ENCODE measurements around the gene PEX12. TPM values are rescaled to one million over a fixed set of nuclear protein-coding genes. Genes with fewer than 3 reads are reported as not detected.

PEX12 gene
- total and polyA plus RNA-seq, 9 of the 15 experiments (the other 6 are each of a cell fraction or from before 2014, with no cell fraction given), result 4.0 to 12.4 (median 6.4) TPM

DNA sequence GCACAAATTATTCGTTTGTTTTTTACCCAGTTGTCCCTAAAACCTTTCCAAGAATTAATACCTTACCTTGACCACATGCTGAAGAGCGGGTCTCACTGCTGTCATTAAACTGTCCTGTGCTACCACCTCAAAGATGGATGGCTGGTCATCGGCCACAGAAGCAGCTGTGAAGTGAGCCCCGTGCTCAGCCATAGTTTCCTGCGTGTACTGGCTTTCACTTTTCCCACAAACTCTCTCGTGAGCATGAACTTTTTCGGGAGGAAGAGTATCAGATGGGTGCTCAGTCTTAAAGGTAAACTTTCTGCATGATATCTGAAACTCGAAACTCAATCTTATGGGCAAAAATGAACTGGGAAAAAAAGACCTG is 558 bp downstream of the PEX12 start (continued):
- TF ChIP-seq, protein P1, sequence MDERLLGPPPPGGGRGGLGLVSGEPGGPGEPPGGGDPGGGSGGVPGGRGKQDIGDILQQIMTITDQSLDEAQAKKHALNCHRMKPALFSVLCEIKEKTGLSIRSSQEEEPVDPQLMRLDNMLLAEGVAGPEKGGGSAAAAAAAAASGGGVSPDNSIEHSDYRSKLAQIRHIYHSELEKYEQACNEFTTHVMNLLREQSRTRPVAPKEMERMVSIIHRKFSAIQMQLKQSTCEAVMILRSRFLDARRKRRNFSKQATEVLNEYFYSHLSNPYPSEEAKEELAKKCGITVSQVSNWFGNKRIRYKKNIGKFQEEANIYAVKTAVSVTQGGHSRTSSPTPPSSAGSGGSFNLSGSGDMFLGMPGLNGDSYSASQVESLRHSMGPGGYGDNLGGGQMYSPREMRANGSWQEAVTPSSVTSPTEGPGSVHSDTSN (CRISPR knock-in tag; IDR thresholded peaks at IDR 0.05; ENCODE audit: low read depth), result no peak
- TF ChIP-seq, protein P1 (tag; conservative IDR thresholded peaks at IDR 0.05; ENCODE audit: low read depth), result peak; percentile 50
- TF ChIP-seq POLR2AphosphoS2 (IDR thresholded peaks at IDR 0.05; ENCODE audit: low read length), result 0 out of 2 replicates have a peak, but pooled peaks have one; percentile 30
- TF ChIP-seq MYC (IDR thresholded peaks at IDR 0.05; ENCODE audit: low read depth, low read length), result no peak
- no peak for TF ChIP-seq MYC (CRISPR knock-in tag; IDR thresholded peaks at IDR 0.05; ENCODE audit: borderline replicate concordance, low read depth)
- no peak for TF ChIP-seq SRSF3 (IDR thresholded peaks at IDR 0.05; ENCODE audit: insufficient read depth, low read length)
- 0 out of 2 replicates have a peak, but pooled peaks have one; percentile 6 for TF ChIP-seq RAD51 (IDR thresholded peaks at IDR 0.05; ENCODE audit: borderline replicate concordance, low read depth)
- no peak for TF ChIP-seq ZNF174 (CRISPR knock-in tag; IDR thresholded peaks at IDR 0.05)
- TF ChIP-seq MEIS2 (IDR thresholded peaks at IDR 0.05; ENCODE audit: partially characterized antibody), result peak; percentile 76
- TF ChIP-seq, protein P2, sequence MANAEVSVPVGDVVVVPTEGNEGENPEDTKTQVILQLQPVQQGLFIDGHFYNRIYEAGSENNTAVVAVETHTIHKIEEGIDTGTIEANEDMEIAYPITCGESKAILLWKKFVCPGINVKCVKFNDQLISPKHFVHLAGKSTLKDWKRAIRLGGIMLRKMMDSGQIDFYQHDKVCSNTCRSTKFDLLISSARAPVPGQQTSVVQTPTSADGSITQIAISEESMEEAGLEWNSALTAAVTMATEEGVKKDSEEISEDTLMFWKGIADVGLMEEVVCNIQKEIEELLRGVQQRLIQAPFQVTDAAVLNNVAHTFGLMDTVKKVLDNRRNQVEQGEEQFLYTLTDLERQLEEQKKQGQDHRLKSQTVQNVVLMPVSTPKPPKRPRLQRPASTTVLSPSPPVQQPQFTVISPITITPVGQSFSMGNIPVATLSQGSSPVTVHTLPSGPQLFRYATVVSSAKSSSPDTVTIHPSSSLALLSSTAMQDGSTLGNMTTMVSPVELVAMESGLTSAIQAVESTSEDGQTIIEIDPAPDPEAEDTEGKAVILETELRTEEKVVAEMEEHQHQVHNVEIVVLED (CRISPR knock-in tag; IDR thresholded peaks at IDR 0.05), result no peak
- no peak for TF ChIP-seq TRIM28 (IDR thresholded peaks at IDR 0.05)
- TF ChIP-seq ETV6 (IDR thresholded peaks at IDR 0.05; ENCODE audit: borderline replicate concordance in 1 of 2, low read depth in 2 of 2, low read length in 1 of 2), result no peak
- no peak for TF ChIP-seq ETV6 (CRISPR knock-in tag; IDR thresholded peaks at IDR 0.05; ENCODE audit: borderline replicate concordance)
- TF ChIP-seq BCOR (IDR thresholded peaks at IDR 0.05), result no peak
- no peak for TF ChIP-seq ZNF146 (CRISPR knock-in tag; IDR thresholded peaks at IDR 0.05; ENCODE audit: unreplicated experiment)
- TF ChIP-seq RNF2 (IDR thresholded peaks at IDR 0.05), result no peak
- TF ChIP-seq NCOA1 (IDR thresholded peaks at IDR 0.05; ENCODE audit: low read depth), result no peak
- no peak for TF ChIP-seq NBN (IDR thresholded peaks at IDR 0.05; ENCODE audit: low read depth)
- TF ChIP-seq, protein P3, sequence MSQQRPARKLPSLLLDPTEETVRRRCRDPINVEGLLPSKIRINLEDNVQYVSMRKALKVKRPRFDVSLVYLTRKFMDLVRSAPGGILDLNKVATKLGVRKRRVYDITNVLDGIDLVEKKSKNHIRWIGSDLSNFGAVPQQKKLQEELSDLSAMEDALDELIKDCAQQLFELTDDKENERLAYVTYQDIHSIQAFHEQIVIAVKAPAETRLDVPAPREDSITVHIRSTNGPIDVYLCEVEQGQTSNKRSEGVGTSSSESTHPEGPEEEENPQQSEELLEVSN (IDR thresholded peaks at IDR 0.05; ENCODE audit: borderline replicate concordance in 1 of 2, extremely low read depth in 1 of 2, insufficient read depth in 1 of 2, insufficient read length in 1 of 2, low read depth in 1 of 2, low read length in 1 of 2, poor library complexity in 1 of 2, severe bottlenecking in 1 of 2), result peak in 1 of 2 experiments; percentile 41
- TF ChIP-seq ZNF217 (CRISPR knock-in tag; IDR thresholded peaks at IDR 0.05), result no peak
- no peak for TF ChIP-seq TAF15 (IDR thresholded peaks at IDR 0.05; ENCODE audit: low read depth, low read length)
- TF ChIP-seq, protein P4, sequence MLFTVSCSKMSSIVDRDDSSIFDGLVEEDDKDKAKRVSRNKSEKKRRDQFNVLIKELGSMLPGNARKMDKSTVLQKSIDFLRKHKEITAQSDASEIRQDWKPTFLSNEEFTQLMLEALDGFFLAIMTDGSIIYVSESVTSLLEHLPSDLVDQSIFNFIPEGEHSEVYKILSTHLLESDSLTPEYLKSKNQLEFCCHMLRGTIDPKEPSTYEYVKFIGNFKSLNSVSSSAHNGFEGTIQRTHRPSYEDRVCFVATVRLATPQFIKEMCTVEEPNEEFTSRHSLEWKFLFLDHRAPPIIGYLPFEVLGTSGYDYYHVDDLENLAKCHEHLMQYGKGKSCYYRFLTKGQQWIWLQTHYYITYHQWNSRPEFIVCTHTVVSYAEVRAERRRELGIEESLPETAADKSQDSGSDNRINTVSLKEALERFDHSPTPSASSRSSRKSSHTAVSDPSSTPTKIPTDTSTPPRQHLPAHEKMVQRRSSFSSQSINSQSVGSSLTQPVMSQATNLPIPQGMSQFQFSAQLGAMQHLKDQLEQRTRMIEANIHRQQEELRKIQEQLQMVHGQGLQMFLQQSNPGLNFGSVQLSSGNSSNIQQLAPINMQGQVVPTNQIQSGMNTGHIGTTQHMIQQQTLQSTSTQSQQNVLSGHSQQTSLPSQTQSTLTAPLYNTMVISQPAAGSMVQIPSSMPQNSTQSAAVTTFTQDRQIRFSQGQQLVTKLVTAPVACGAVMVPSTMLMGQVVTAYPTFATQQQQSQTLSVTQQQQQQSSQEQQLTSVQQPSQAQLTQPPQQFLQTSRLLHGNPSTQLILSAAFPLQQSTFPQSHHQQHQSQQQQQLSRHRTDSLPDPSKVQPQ (CRISPR knock-in tag; IDR thresholded peaks at IDR 0.05; ENCODE audit: borderline replicate concordance), result no peak
- TF ChIP-seq ZNF121 (CRISPR knock-in tag; conservative IDR thresholded peaks at IDR 0.05), result no peak

Measured in K562 (cell line).